Epithelial cell of prostate (primary cell): ENCODE data around the gene SPINT1.

Source experiments
- DNase-seq: peaks from one replicate; pipeline ENCODE4 v3.0.0-alpha.2; 2011; ENCODE audit warnings: low read depth, low spot score
- H3K27ac ChIP-seq: fragments of 450-650 bp; 2 replicates; pipeline ENCODE4 v1.5.1; 2017; ENCODE audit warnings: mild to moderate bottlenecking

Gene SPINT1

GRCh38 chr15:40843885-40844695 lies at the start of gene SPINT1:
TSS of gene SPINT1 (plus strand) at chr15:40844048. CDS start at chr15:40844555, 507 bp downstream.
- DNase-seq = no peak
- peak within 1 kb of the TSS; percentile 97 for H3K27ac ChIP-seq

GRCh38 chr15:40796041-40796440 lies 47.8 kb upstream of the SPINT1 start:
- DNase-seq = no peak
- peak overlapping the region; percentile 19 for H3K27ac ChIP-seq

- peak overlapping the region; percentile 19 for H3K27ac ChIP-seq
- DNase-seq = no peak
Measured at GRCh38 chr15:40796512-40796911, 47.3 kb upstream of the SPINT1 start.

GRCh38 chr15:40799523-40799922 lies 44.3 kb upstream of the SPINT1 start:
- no peak for DNase-seq
- no peak overlapping the region for H3K27ac ChIP-seq

GRCh38 chr15:40803076-40803475 lies 40.8 kb upstream of the SPINT1 start:
- no peak for DNase-seq
- H3K27ac ChIP-seq = no peak overlapping the region

GRCh38 chr15:40803688-40804087 lies 40.2 kb upstream of the SPINT1 start:
- H3K27ac ChIP-seq = no peak overlapping the region
- DNase-seq = no peak

DNA sequence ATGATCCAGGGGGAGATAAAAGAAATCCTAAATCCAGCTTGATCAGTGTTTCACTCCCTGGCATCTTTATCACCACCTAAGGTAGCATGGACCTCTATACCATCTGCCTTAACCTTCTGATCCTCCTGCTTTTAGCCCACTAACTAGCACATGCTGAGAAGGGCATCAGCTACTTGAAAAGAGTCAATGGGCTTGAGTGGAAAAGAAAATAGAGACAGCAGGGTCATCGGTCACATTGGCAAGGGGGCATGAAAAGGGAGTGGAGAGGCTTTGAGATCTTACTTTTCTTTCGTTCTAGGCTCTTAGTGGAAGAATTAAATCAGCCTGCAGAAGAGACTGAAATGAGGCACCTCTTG lies 37.2 kb upstream of the SPINT1 start:
- H3K27ac ChIP-seq = peak overlapping the region; percentile 85
- DNase-seq = no peak

GRCh38 chr15:40807028-40807887 lies 36.6 kb upstream of the SPINT1 start, which contains the start of the genes DNAJC17 and ZFYVE19:
TSS of gene DNAJC17 (minus strand) at chr15:40807473. CDS start at chr15:40807446, 27 bp downstream.
TSS of gene ZFYVE19 (plus strand) at chr15:40807089. CDS start at chr15:40807590, 501 bp downstream.
- H3K27ac ChIP-seq = peak within 1 kb of the TSS; percentile 85
- peak; percentile 88 for DNase-seq

DNA sequence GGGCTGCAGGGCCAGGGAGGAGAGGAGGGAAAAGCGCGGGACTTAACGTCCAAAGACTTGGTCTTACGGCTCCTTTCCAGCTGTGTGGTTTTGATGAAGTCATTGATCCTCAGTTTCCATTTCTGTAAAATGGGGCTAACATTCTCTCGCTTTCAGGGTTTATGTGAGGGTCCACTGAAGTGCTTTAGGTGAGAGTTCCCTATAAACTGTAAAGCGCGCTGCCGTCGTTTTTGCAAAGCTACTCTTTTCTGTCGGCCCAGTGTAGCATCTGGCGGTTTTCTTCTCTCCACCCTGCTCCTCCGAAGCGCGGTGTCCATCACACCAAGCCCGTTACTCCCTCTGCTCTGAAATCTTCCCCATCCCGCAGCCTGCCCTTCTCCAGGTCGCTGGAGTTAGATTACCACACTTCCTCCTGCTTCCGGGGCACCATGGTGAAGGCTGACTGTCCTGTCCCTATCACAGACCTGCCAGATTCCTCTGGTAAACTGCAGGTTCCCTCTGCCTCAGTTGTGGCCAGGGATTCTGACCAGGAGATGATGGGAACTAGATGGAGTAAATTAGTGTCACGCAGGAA lies 35.9 kb upstream of the SPINT1 start:
- DNase-seq = no peak
- H3K27ac ChIP-seq = peak overlapping the region; percentile 85

DNA sequence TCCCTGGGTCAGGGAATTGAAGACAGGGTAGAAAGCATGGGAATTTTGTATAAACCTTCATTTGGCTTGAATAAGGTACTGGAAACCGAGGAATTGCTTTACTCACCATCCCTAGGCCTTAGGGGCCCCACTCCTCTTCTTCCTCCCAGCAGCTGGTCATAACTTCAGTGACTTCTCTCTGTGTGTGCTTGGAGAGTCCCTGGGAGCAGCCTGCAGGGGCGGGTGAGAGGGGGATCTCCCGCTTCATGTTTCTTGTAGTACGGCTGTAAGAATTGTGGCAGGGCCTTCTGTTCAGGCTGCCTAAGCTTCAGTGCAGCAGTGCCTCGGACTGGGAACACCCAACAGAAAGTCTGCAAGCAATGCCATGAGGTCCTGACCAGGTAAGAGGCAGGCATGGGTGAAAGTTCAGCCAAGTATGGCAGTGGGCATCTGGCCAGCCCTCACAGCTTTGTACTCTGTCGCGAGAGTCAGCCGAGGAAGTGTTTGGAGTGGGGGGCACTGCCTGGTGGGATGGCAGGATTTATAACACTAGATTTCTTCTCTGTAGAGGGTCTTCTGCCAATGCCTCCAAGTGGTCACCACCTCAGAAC lies 34.9 kb upstream of the SPINT1 start:
- no peak overlapping the region for H3K27ac ChIP-seq
- no peak for DNase-seq

- no peak overlapping the region for H3K27ac ChIP-seq
- DNase-seq = no peak
Measured at GRCh38 chr15:40812721-40813425, 31.0 kb upstream of the SPINT1 start.

DNA sequence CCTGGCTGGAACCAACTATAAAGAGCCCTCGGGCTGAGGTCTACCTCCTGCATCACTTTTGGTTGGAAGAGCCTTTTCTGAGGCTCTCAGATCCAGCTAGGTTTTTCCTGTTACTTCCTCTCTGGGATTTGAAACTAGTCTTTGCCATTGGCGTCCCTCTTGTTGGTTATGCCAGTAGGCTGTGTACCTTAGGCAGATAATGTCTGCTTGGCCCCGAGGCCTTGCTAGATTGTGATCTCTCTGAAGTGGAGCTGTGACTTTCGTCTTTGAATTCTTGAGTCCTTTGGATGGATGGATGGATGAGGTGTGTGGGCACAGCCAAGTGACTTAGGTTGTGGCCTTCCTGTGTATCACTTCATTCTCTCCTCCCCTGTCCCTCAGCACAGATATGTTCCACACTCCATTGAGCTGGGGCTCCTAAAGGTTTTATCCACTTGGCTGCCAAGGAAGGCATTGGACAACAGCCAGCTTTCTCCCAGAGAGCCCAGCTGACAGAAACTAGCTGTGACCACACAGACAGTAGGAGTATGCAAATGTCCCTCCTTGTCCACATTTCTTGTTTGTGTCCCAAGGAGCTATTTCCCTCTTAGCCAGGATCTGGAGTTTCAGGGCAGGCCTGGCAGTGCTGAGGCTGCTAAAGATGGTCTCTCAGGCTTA lies 28.7 kb upstream of the SPINT1 start:
- no peak overlapping the region for H3K27ac ChIP-seq
- DNase-seq = no peak

DNA sequence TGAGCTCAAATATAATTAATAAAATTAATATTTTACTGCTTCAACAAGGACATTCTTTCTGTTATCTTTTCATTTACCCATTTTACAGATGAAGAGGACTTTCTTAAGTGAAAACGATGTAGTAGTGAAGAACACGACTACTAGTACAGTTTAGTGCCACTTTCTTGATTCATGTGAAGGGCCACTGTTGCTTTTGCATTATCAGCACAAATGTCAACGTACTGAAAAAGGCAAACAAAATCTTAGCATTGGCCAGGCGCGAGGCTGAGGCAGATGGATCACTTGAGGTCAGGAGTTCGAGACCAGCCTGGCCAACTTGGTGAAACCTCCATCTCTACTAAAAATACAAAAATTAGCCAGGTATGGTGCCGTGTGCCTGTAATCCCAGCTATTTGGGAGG lies 24.8 kb upstream of the SPINT1 start:
- DNase-seq = no peak
- no peak overlapping the region for H3K27ac ChIP-seq

GRCh38 chr15:40821195-40821594 lies 22.7 kb upstream of the SPINT1 start:
- no peak overlapping the region for H3K27ac ChIP-seq

GRCh38 chr15:40823572-40824343 lies 20.1 kb upstream of the SPINT1 start:
- DNase-seq = no peak
- H3K27ac ChIP-seq = peak overlapping the region; percentile 56

More at GRCh38 chr15:40821195-40821594, 22.7 kb upstream of the SPINT1 start:
- no peak for DNase-seq

GRCh38 chr15:40825661-40826422 lies 18.0 kb upstream of the SPINT1 start:
- no peak overlapping the region for H3K27ac ChIP-seq
- no peak for DNase-seq

DNA sequence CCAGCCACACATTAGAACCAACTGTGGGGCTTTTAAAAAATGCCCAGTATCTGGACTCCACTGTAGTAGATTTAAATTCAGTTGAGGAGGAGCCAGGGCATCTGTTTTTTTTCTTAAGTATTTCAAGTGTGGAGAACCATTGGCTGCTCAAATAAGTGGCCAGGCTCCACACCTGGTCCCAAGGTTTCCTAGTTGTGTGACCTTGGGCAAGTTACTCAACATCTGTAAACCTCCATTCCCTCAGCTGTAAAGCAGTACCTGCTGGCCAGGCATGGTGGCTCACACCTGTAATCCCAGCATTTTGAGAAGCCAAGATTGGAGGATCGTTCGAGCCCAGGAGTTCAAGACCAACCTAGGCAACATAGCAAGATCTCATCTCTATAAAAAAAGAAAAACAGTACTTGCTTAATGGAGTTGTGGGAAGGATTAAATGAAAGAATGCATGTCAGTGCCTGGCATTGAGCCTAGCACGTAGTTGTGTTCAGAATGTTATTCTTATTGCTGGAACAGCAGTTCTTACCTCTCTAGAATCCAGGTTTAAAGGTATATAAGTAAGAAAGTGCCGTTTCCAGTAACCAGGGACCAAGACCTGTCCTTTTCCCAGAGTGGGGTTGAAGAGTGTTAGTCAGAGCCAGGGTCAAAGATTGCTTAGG lies 17.3 kb upstream of the SPINT1 start:
- DNase-seq = no peak
- no peak overlapping the region for H3K27ac ChIP-seq
